CD4-positive, alpha-beta T cell treated with Interleukin-21 for 1 hour (primary cell): ENCODE results near the gene CTBP2.
"Not testable (repeated sequence)": the region's sequence is repeated elsewhere in the genome, so short reads cannot be mapped to it uniquely, and the experiment has no call there.

Experiments
- DNase-seq: peaks from one replicate; pipeline ENCODE4 v3.0.0-alpha.2; 2020

Gene CTBP2

GRCh38 chr10:125082881-125083575 lies 77.3 kb downstream of the CTBP2 start:
- DNase-seq = no peak

- not testable (repeated sequence) for DNase-seq
Measured at GRCh38 chr10:125082471-125082870, 77.9 kb downstream of the CTBP2 start.

GRCh38 chr10:125081931-125082330 lies 78.4 kb downstream of the CTBP2 start:
- no peak for DNase-seq

- DNase-seq = no peak
Measured at GRCh38 chr10:125080984-125081383, 79.4 kb downstream of the CTBP2 start.

GRCh38 chr10:125080296-125080695 lies 80.1 kb downstream of the CTBP2 start:
- no peak for DNase-seq

- DNase-seq = no peak
Measured at GRCh38 chr10:125079091-125079600, 81.2 kb downstream of the CTBP2 start.

GRCh38 chr10:125076891-125077541 lies 83.3 kb downstream of the CTBP2 start:
- DNase-seq = no peak

GRCh38 chr10:125076121-125076825 lies 84.1 kb downstream of the CTBP2 start:
- no peak for DNase-seq

GRCh38 chr10:125073996-125074395 lies 86.4 kb downstream of the CTBP2 start:
- no peak for DNase-seq

GRCh38 chr10:125072794-125073193 lies 87.6 kb downstream of the CTBP2 start:
- no peak for DNase-seq

GRCh38 chr10:125071008-125071407 lies 89.4 kb downstream of the CTBP2 start:
- no peak for DNase-seq

GRCh38 chr10:125068406-125068805 lies 92.0 kb downstream of the CTBP2 start:
- DNase-seq = no peak

GRCh38 chr10:125067764-125068163 lies 92.6 kb downstream of the CTBP2 start:
- DNase-seq = no peak

- DNase-seq = no peak
Measured at GRCh38 chr10:125066764-125067450, 93.5 kb downstream of the CTBP2 start.

- DNase-seq = peak; percentile 18
Measured at GRCh38 chr10:125064681-125065492, 95.5 kb downstream of the CTBP2 start.

GRCh38 chr10:125063256-125063925 lies 97.0 kb downstream of the CTBP2 start:
- no peak for DNase-seq

GRCh38 chr10:125062914-125063230 lies 97.5 kb downstream of the CTBP2 start:
- no peak for DNase-seq

GRCh38 chr10:125062227-125062913 lies 98.0 kb downstream of the CTBP2 start:
- DNase-seq = no peak

- peak; percentile 6 for DNase-seq
Measured at GRCh38 chr10:125061557-125062226, 98.7 kb downstream of the CTBP2 start.

- peak; percentile 33 for DNase-seq
Measured at GRCh38 chr10:125060826-125061556, 99.4 kb downstream of the CTBP2 start.
